Measurements from ENCODE around the gene THAP4. TPM values are rescaled to one million over a fixed set of nuclear protein-coding genes. Genes with fewer than 3 reads are reported as not detected.

The THAP4 gene
- total RNA-seq, 1 donor from 2014 or later = 34.4 TPM

Other genes starting within 250 kb of the THAP4 start
- gene STK25, start 128.6 kb downstream of the THAP4 start, total RNA-seq = 110 and 112 TPM in 2 replicates
- gene BOK, start 78.4 kb downstream of the THAP4 start, total RNA-seq = 0.05 TPM in 1 of 2 replicates, not detected in the other
- gene ATG4B, start 535 bp upstream of the THAP4 start, total RNA-seq = 89.4 and 93.2 TPM in 2 replicates
- gene DTYMK, start 49.7 kb upstream of the THAP4 start, total RNA-seq = 84.7 and 85.7 TPM in 2 replicates
- 40.5 and 41.2 TPM in 2 replicates for gene ING5, start 64.9 kb upstream of the THAP4 start, total RNA-seq
- gene D2HGDH, start 97.5 kb upstream of the THAP4 start, total RNA-seq = 24.3 and 28.3 TPM in 2 replicates
- 0.23 and 0.61 TPM in 2 replicates for gene GAL3ST2, start 139.7 kb upstream of the THAP4 start, total RNA-seq
- 0.27 and 0.64 TPM in 2 replicates for gene NEU4, start 172.0 kb upstream of the THAP4 start, total RNA-seq
- gene PDCD1, start 221.7 kb upstream of the THAP4 start, total RNA-seq = 7.3 and 8.3 TPM in 2 replicates
- 0.07 and 0.09 TPM in 2 replicates for gene RTP5, start 232.6 kb upstream of the THAP4 start, total RNA-seq

Data from T-helper 2 cell treated with Interferon-gamma antibody and Interleukin-4, amounts not matched to agents 100 ng/mL and 5 ng/mL, for 36 hours (primary cell).